Aorta (tissue), 5 donors: ENCODE results near the gene ADAM15. TPM values are rescaled to one million over a fixed set of nuclear protein-coding genes. Genes with fewer than 3 reads are reported as not detected.

Experiments used
- ATAC-seq: fragments of 200-7000 bp; cut with Tn5 transposase; one replicate; pipeline ENCODE4 v1.9.1; 2022; ENCODE audit warnings: moderate library complexity; ENCODE audit not compliant: low FRiP score
- DNase-seq, 2 donors: peaks; one replicate each; pipeline ENCODE4 v3.0.0-alpha.2; 2020
- H3K27ac ChIP-seq, 2 donors: one replicate each; pipeline ENCODE4 v1.5.1; 2013; ENCODE audit warnings: low read length in 2 of 2, mild to moderate bottlenecking in 2 of 2, moderate library complexity in 2 of 2, control low read depth in 1 of 2, inconsistent platforms in 1 of 2, low read depth in 1 of 2
- H3K27me3 ChIP-seq, 2 donors: one replicate each; pipeline ENCODE4 v1.6.1; 2013; ENCODE audit warnings: control low read depth in 1 of 2, low read length in 1 of 2, mild to moderate bottlenecking in 1 of 2, moderate library complexity in 1 of 2; ENCODE audit not compliant: insufficient read depth in 2 of 2, control insufficient read depth in 1 of 2
- H3K36me3 ChIP-seq, 2 donors: one replicate each; pipeline ENCODE4 v1.6.1; 2013; ENCODE audit warnings: control low read depth in 1 of 2, low read length in 1 of 2, mild to moderate bottlenecking in 1 of 2; ENCODE audit not compliant: insufficient read depth in 2 of 2, control insufficient read depth in 1 of 2
- H3K4me1 ChIP-seq, 2 donors: one replicate each; pipeline ENCODE4 v1.6.1; 2013; ENCODE audit warnings: low read length in 2 of 2, control low read depth in 1 of 2, mild to moderate bottlenecking in 1 of 2, moderate library complexity in 1 of 2; ENCODE audit not compliant: insufficient read depth in 2 of 2, control insufficient read depth in 1 of 2
- H3K4me3 ChIP-seq, 2 donors: one replicate each; pipeline ENCODE4 v1.5.1; 2013; ENCODE audit warnings: low read length in 2 of 2, control low read depth in 1 of 2, mild to moderate bottlenecking in 1 of 2
- H3K9me3 ChIP-seq: one replicate; pipeline ENCODE4 v1.6.1; 2013; ENCODE audit warnings: mild to moderate bottlenecking, low read length; ENCODE audit not compliant: control insufficient read depth
- WGBS, 2 donors: extraction: QIAGEN DNeasy Blood & Tissue Kit; methylation state at CpG; one replicate each; pipeline ENCODE4 v1.1.7; 2013; 5-methylcytosine and 5-hydroxymethylcytosine counted together
- intact Hi-C, 2 donors: fragments of 100-400 bp; cut with DNase I; formaldehyde crosslinking; loops; one replicate each; pipeline versions ENCODE4 v1.14.2 to v1.15.0; 2022
- polyA plus RNA-seq, 2 donors: library from polyadenylated mRNA; stranded (reverse); fragments of 200-250 nt; gene quantifications; one replicate each; pipeline ENCODE4 v1.2.3, GENCODE V29; 2013
- total RNA-seq, 2 donors: library from RNA; stranded (reverse); fragmentation: NEBNext Ultra II Directional; extraction: Animal tissue kit (Norgen Biotek cat#: 25700); gene quantifications; one replicate each; pipeline ENCODE4 v1.2.1, GENCODE V29; 2021
- donor health status: healthy with polysubstance abuse.
- donor health status: Bipolar disorder and iron deficiency.
- donor health status: DM: no; HTN: no; CAD: no.
- donor health status: DM: no; HTN: no; CAD: no.
- donor health status: DM: yes; HTN: yes; CAD: no.

Gene ADAM15
- total and polyA plus RNA-seq, 4 donors, result 17.3 to 180 (median 109) TPM

DNA sequence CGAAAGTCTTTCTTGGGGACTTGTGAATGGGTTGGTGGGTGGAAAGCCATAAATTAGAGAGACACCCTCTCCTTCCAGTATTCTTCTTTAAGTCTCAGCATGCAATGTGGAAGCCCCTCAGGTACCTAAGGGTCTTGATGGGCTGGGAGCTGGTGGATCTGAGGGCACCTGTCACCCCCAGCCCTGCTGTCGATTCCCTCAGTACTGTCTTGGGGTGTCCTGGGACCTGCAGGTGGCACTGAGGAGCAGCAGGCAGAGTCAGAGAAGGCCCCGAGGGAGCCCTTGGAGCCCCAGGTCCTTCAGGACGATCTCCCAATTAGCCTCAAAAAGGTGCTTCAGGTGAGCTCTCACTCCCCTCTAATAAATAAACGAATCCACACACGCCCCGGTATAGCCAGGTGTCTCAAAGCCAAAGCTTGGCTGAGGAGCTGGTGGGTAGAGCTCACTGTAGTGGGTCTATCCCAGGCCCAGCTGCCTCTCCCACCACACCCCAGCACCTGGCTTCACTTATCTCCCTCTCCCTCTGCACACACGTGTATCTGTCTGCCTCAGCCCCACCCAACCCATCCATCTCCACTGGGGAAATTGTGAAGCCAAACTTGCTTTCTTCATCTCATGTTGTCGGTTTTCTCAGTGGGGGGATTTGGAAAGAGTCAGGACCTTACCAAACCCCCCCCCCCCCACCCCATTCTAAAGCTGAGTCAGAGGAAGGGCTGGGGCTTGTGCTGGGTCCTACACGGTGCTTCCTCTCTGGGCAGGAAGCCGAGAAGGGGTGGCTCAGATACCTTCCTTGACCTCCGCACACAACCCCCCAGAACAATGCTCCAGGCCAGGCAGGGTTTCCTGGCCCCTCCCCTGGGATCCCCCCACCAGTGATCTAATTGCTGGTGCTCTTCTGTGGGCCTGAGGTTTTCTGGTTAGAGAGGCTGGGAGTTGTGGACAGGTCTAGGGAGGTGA, 1.6 kb downstream of the ADAM15 start:
- DNase-seq (no peak), ATAC-seq (no peak)
- no peak overlapping the region for H3K27ac ChIP-seq

DNA sequence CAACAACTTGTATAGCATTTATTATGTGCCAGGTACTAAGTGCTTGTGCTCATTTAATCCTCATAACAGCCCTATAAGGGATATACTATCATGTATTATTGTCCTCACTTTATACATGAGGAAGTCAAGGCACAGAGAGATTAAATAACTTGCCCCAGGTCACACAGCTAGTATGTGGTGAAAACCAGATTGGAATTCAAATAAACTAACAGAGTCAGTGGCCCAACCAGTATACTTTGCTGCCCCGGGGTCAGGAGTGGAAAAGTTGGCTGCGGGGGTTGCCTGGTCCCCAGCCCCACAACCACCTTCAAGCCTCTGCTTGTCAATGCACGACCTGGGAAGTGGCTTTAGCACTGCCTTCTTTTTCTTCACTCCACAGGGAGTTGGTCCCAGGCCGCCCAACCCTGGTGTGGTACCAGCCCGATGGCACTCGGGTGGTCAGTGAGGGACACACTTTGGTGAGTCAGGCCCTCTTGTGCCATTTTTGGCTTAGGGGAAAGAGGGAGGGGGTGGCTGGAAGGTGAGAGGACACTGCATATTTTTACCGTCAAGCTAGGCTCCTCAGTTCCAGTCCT, 2.5 kb downstream of the ADAM15 start:
- Histone ChIP-seq H3K4me1 (no peaks in the 10 kb centered on the region), H3K27me3 (no peaks in the 10 kb centered on the region), H3K4me3 (no peak overlapping the region), H3K36me3 (peaks cover 0 to 2% of the 10 kb centered on the region in 2 donors), H3K27ac (no peak overlapping the region), H3K9me3 (no peaks in the 10 kb centered on the region)
- intact Hi-C loops, result no loop called here
- WGBS, 2 donors, result 90% methylated on average over 7 of the region's 7 CpGs
- ATAC-seq (no peak), DNase-seq (no peak)

More for the DNA sequence above, 1.6 kb downstream of the ADAM15 start:
- Histone ChIP-seq H3K9me3 (no peaks in the 10 kb centered on the region), H3K27me3 (no peaks in the 10 kb centered on the region), H3K4me3 (no peak overlapping the region), H3K4me1 (no peaks in the 10 kb centered on the region), H3K36me3 (peaks cover 0 to 1% of the 10 kb centered on the region in 2 donors)
- WGBS, 2 donors, result 50 to 52% methylated on average over 12 of the region's 12 CpGs
- intact Hi-C loops, result no loop called here

DNA sequence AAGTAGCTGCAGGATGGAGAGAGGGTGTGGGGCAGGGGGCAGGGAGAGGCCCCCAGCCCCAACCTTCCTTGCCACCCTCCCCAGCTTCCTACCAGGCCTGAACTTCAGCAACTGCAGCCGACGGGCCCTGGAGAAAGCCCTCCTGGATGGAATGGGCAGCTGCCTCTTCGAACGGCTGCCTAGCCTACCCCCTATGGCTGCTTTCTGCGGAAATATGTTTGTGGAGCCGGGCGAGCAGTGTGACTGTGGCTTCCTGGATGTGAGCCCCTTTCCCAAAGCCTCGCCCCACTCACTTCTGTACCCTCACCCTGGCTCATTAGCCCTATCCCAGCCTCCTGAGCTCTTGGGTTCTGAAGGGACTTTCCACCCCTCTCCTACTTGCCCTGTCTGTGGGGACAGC, 6.0 kb downstream of the ADAM15 start:
- DNase-seq, result no peak
- no peak overlapping the region for H3K27ac ChIP-seq
- H3K4me1 ChIP-seq, result no peaks in the 10 kb centered on the region
- no peak for ATAC-seq
- WGBS, 2 donors, result 91 to 96% methylated on average over 8 of the region's 8 CpGs
- no peak overlapping the region for H3K4me3 ChIP-seq
- no peaks in the 10 kb centered on the region for H3K9me3 ChIP-seq
- no peaks in the 10 kb centered on the region for H3K27me3 ChIP-seq
- intact Hi-C loops, result no loop called here
- peaks cover 0 to 2% of the 10 kb centered on the region in 2 donors for H3K36me3 ChIP-seq

DNA sequence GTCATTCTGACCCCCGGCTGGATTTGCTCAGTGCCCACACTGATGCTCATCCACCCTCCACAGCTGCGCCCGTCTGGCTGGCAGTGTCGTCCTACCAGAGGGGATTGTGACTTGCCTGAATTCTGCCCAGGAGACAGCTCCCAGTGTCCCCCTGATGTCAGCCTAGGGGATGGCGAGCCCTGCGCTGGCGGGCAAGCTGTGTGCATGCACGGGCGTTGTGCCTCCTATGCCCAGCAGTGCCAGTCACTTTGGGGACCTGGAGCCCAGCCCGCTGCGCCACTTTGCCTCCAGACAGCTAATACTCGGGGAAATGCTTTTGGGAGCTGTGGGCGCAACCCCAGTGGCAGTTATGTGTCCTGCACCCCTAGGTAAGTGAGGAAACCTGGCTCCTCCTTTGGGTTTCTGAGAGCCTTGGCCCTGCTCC, 6.7 kb downstream of the ADAM15 start:
- ATAC-seq, result no peak
- no peak overlapping the region for H3K27ac ChIP-seq
- H3K36me3 ChIP-seq, result peaks cover 0 to 2% of the 10 kb centered on the region in 2 donors
- no peak overlapping the region for H3K4me3 ChIP-seq
- H3K9me3 ChIP-seq, result no peaks in the 10 kb centered on the region
- WGBS, 2 donors, result 92 to 97% methylated on average over 13 of the region's 13 CpGs
- intact Hi-C loops, result no loop called here
- no peaks in the 10 kb centered on the region for H3K4me1 ChIP-seq
- no peaks in the 10 kb centered on the region for H3K27me3 ChIP-seq
- no peak for DNase-seq

DNA sequence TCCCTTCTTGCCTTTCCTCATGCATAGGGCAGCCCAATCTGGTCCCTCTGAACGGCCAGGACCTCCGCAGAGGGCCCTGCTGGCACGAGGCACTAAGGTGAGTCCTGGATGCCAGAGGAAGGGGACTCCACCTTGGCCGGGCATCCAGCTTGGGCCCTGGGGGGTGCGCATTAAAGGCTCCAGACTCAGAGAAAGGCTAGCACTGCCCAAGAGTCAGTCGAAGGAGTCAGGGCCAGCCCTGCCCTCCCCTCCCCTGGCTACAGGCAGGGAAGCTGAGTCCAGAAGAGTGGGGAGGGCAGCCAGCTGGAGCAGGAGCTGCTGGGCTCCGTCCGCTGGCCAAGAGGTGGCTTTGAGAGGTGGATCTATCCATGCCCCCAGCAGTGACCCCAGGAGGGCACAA, 9.6 kb downstream of the ADAM15 start:
- intact Hi-C loops, result loop anchor here in 1 of 2 donors (5.0 kb wide), 1 partner anchor 58 kb away; the partner anchor contains the start of gene ZBTB7B

DNA sequence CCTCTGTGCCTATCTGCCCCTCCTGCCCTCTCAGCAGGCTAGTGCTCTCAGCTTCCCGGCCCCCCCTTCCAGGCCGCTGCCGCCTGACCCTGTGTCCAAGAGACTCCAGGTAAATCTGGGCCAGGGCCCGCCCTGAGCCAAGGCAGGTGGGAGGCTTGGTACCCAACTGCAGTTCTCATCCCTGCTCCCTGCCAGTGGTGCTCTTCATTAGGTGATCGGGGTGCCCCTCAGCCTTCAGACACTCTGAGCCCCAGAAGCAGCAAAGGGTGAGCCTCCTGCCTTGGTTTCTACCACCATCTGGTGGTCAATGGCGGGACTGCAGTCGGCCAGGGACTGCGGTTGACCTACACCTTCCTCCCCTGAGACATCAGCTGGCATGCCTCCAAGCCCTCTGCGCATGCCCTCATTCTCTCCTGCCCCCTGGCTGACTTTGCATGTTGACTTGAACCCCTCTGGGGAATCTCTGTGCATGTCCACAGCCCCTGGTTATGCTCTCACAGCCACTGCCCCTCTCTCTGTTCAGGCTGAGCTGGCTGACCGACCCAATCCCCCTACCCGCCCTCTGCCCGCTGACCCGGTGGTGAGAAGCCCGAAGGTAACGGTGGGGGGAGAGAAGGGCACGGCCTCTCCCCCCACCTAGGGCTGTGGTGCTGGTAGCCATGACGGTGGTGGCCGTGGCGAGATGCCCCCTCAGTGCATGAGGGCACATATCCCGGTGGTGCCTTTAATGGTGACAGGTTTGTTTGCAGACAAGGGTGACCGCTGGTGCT, 10.4 kb downstream of the ADAM15 start:
- peak; percentile 89 to 96 for DNase-seq
- intact Hi-C loops, result loop anchor here in 1 of 2 donors (5.0 kb wide), 1 partner anchor 59 kb away; the partner anchor contains the start of gene ZBTB7B
- no peak overlapping the region for H3K27ac ChIP-seq
- ATAC-seq, result peak; percentile 76
- H3K4me1 ChIP-seq, result no peaks in the 10 kb centered on the region
- no peaks in the 10 kb centered on the region for H3K9me3 ChIP-seq
- no peaks in the 10 kb centered on the region for H3K27me3 ChIP-seq
- 23 to 24% methylated on average over 20 to 21 of the region's 21 CpGs for WGBS, 2 donors
- H3K4me3 ChIP-seq, result no peak overlapping the region
- peaks cover 0 to 2% of the 10 kb centered on the region in 2 donors for H3K36me3 ChIP-seq

More for the DNA sequence above, 9.6 kb downstream of the ADAM15 start:
- H3K27me3 ChIP-seq, result no peaks in the 10 kb centered on the region
- no peak overlapping the region for H3K4me3 ChIP-seq
- peaks cover 0 to 2% of the 10 kb centered on the region in 2 donors for H3K36me3 ChIP-seq
- H3K27ac ChIP-seq, result no peak overlapping the region
- no peak for DNase-seq
- H3K4me1 ChIP-seq, result no peaks in the 10 kb centered on the region
- 79 to 82% methylated on average over 8 of the region's 8 CpGs for WGBS, 2 donors
- no peaks in the 10 kb centered on the region for H3K9me3 ChIP-seq
- ATAC-seq, result no peak

DNA sequence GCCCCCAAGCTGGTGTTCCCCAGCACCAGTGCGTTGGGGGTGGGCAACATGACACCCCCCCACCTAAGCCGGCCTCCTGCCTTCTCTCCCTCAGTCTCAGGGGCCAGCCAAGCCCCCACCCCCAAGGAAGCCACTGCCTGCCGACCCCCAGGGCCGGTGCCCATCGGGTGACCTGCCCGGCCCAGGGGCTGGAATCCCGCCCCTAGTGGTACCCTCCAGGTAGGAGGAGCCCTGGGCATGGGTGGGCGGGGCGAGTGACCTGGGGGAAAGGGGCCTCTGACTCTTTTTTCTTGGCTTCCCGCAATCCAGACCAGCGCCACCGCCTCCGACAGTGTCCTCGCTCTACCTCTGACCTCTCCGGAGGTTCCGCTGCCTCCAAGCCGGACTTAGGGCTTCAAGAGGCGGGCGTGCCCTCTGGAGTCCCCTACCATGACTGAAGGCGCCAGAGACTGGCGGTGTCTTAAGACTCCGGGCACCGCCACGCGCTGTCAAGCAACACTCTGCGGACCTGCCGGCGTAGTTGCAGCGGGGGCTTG, 11.1 kb downstream of the ADAM15 start:
- ATAC-seq (no peak), DNase-seq (no peak)
- Histone ChIP-seq H3K9me3 (no peaks in the 10 kb centered on the region), H3K27ac (no peak overlapping the region), H3K27me3 (no peaks in the 10 kb centered on the region), H3K36me3 (peaks cover 0 to 2% of the 10 kb centered on the region in 2 donors), H3K4me3 (no peak overlapping the region), H3K4me1 (no peaks in the 10 kb centered on the region)
- intact Hi-C loops, result loop anchor here in 1 of 2 donors (5.0 kb wide), 1 partner anchor 60 kb away; the partner anchor contains the start of gene ZBTB7B
- 35 to 39% methylated on average over 28 to 29 of the region's 29 CpGs for WGBS, 2 donors
